Endothelial cell of coronary artery (primary cell): ENCODE data around the gene ALB. TPM values are rescaled to one million over a fixed set of nuclear protein-coding genes. Genes with fewer than 3 reads are reported as not detected.

Experiments
- total RNA-seq: library from RNA; depleted of rRNA; stranded (reverse); fragments of >200 nt; gene quantifications from 2 replicates; pipeline ENCODE4 v1.2.3, GENCODE V29; 2014

The ALB gene
- total RNA-seq, result not detected in 2 replicates

DNA sequence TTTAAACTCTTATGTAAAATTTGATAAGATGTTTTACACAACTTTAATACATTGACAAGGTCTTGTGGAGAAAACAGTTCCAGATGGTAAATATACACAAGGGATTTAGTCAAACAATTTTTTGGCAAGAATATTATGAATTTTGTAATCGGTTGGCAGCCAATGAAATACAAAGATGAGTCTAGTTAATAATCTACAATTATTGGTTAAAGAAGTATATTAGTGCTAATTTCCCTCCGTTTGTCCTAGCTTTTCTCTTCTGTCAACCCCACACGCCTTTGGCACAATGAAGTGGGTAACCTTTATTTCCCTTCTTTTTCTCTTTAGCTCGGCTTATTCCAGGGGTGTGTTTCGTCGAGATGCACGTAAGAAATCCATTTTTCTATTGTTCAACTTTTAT, at the start of gene ALB:
Gene ALB (plus strand): TSS at position 246 of the 400 bp plus-strand sequence. CDS start 41 bp downstream, at position 287.

GRCh38 chr4:73435984-73436383, 31.9 kb downstream of the ALB start, which contains the start of gene AFP:
AFP (plus strand) TSS chr4:73436221; CDS start chr4:73436263, 42 bp downstream.

Other genes starting within 250 kb of the ALB start
- 42.4 and 55.9 TPM in 2 replicates for gene ANKRD17, start 145.5 kb upstream of the ALB start, total RNA-seq
- gene AFP, start 31.9 kb downstream of the ALB start, total RNA-seq, result 1.0 TPM in 1 of 2 replicates, not detected in the other
- not detected in 2 replicates for gene AFM, start 77.5 kb downstream of the ALB start, total RNA-seq
- gene RASSF6, start 216.1 kb downstream of the ALB start, total RNA-seq, result not detected in 2 replicates